B cell (primary cell): ENCODE results near the gene ST6GALNAC2. TPM values are rescaled to one million over a fixed set of nuclear protein-coding genes. Genes with fewer than 3 reads are reported as not detected.

ENCODE experiments used
- ATAC-seq: fragments of 200-7000 bp; cut with Tn5 transposase; one replicate; pipeline ENCODE4 v1.10.0; 2021; ENCODE audit warnings: low read depth, mild to moderate bottlenecking, moderate number of reproducible peaks, moderate library complexity
- CTCF ChIA-PET: fragments of 350-600 bp; sonication (Branson Sonifier 250); formaldehyde crosslinking; loops from one replicate; lab custom pipeline; 2021; ENCODE audit warnings: antibody characterized with exemption, inconsistent platforms; lab: Charles Lee
- POLR2A ChIA-PET: fragments of 350-600 bp; sonication (Branson Sonifier 250); formaldehyde crosslinking; loops from one replicate; lab custom pipeline; 2021; ENCODE audit warnings: antibody characterized with exemption; lab: Charles Lee
- DNase-seq: peaks from one replicate; pipeline ENCODE4 v3.0.0; 2013
- H2AFZ ChIP-seq: 2 replicates; pipeline ENCODE4 v1.6.1; 2012; ENCODE audit warnings: mild to moderate bottlenecking, low read depth, low read length; ENCODE audit not compliant: insufficient read depth, poor library complexity, severe bottlenecking
- H3K27ac ChIP-seq, 2 donors: 1 replicate in 1 of 2; 2 replicates in 1 of 2; pipeline ENCODE4 v1.5.1; 2012 to 2013; ENCODE audit warnings: low read length in 2 of 2, mild to moderate bottlenecking in 2 of 2, moderate library complexity in 1 of 2
- H3K27me3 ChIP-seq, 4 experiments: fragments of 200-600 bp in 1 of 4; sonication (generic) in 1 of 4; replicated peaks in 1 of 4; 1 replicate in 2 of 4; 2 replicates in 2 of 4; pipeline versions ENCODE4 v1.6.1 to v1.7.0; 2013 to 2016; ENCODE audit warnings: low read length in 3 of 4, mild to moderate bottlenecking in 2 of 4, mixed read lengths in 1 of 4, moderate library complexity in 1 of 4; ENCODE audit not compliant: insufficient read depth in 4 of 4, control insufficient read depth in 3 of 4; ENCODE audit errors: control extremely low read depth in 1 of 4
- H3K36me3 ChIP-seq, 2 experiments: replicated peaks in 1 of 2; 1 replicate in 1 of 2; 2 replicates in 1 of 2; pipeline versions ENCODE4 v1.6.1 to v1.7.1; 2013; ENCODE audit warnings: low read length in 1 of 2; ENCODE audit not compliant: insufficient read depth in 2 of 2, control insufficient read depth in 1 of 2; ENCODE audit errors: control extremely low read depth in 1 of 2, extremely low read depth in 1 of 2
- H3K4me1 ChIP-seq, 2 donors: fragments of 200-600 bp in 1 of 2; sonication (generic) in 1 of 2; 1 replicate in 1 of 2; 2 replicates in 1 of 2; pipeline versions ENCODE4 v1.5.1 to v1.6.1; 2013 to 2017; ENCODE audit warnings: low read length in 2 of 2; ENCODE audit not compliant: control insufficient read depth in 2 of 2, insufficient read depth in 2 of 2
- H3K4me2 ChIP-seq: replicated peaks from 2 replicates; pipeline ENCODE3; 2012; ENCODE audit warnings: mild to moderate bottlenecking, low read depth, low read length; ENCODE audit not compliant: poor library complexity, severe bottlenecking
- H3K4me3 ChIP-seq, 5 experiments: fragments of 200-600 bp in 1 of 5; sonication (generic) in 1 of 5; 1 replicate in 3 of 5; 2 replicates in 2 of 5; pipeline versions ENCODE4 v1.5.1 to v1.7.0; 2011 to 2016; ENCODE audit warnings: low read length in 4 of 5, mild to moderate bottlenecking in 4 of 5, low read depth in 2 of 5, control low read depth in 1 of 5, moderate library complexity in 1 of 5; ENCODE audit not compliant: insufficient read depth in 1 of 5; ENCODE audit errors: control extremely low read depth in 1 of 5, extremely low read depth in 1 of 5
- H3K79me2 ChIP-seq: fragments of 200-600 bp; sonication (generic); one replicate; pipeline ENCODE4 v1.6.0; 2016; ENCODE audit warnings: low read length; ENCODE audit not compliant: control insufficient read depth, insufficient read depth
- H3K9ac ChIP-seq: fragments of 200-600 bp; sonication (generic); 2 replicates; pipeline ENCODE4 v1.6.1; 2017; ENCODE audit warnings: mild to moderate bottlenecking, low read length, moderate library complexity
- H3K9me3 ChIP-seq, 3 donors: one replicate each; pipeline versions ENCODE4 v1.6.1 to v1.7.1; 2013; ENCODE audit warnings: low read length in 2 of 3; ENCODE audit not compliant: control insufficient read depth in 2 of 3, insufficient read depth in 1 of 3; ENCODE audit errors: control extremely low read depth in 1 of 3
- H4K20me1 ChIP-seq: 2 replicates; pipeline ENCODE4 v1.6.0; 2012; ENCODE audit warnings: mild to moderate bottlenecking, low read length; ENCODE audit not compliant: insufficient read depth, control insufficient read depth, poor library complexity, severe bottlenecking
- H3K27ac Mint-ChIP-seq: one replicate; pipeline ENCODE4 v1.8.0; 2021; ENCODE audit warnings: mixed read lengths
- H3K27me3 Mint-ChIP-seq: one replicate; pipeline ENCODE4 v1.8.0; 2021; ENCODE audit warnings: mixed read lengths
- H3K4me1 Mint-ChIP-seq: one replicate; pipeline ENCODE4 v1.8.0; 2021; ENCODE audit warnings: mixed read lengths
- H3K4me3 Mint-ChIP-seq: one replicate; pipeline ENCODE4 v1.8.0; 2021; ENCODE audit warnings: mixed read lengths
- H3K9me3 Mint-ChIP-seq: one replicate; pipeline ENCODE4 v1.8.0; 2022; ENCODE audit warnings: mixed read lengths; ENCODE audit not compliant: insufficient read depth
- CTCF ChIP-seq: fragments of 200-600 bp; IDR thresholded peaks from one replicate; pipeline ENCODE4 v1.8.0; 2022; ENCODE audit warnings: antibody characterized with exemption, mild to moderate bottlenecking
- EZH2 ChIP-seq: IDR thresholded peaks from 2 replicates; pipeline ENCODE4 v1.6.1; 2012; ENCODE audit warnings: borderline replicate concordance, low read depth, mild to moderate bottlenecking, moderate library complexity, low read length; ENCODE audit not compliant: insufficient read depth, poor library complexity, severe bottlenecking
- whole genome bisulfite sequencing: methylation state at CpG from one replicate; pipeline ENCODE4 v1.1.5; 2013; ENCODE audit warnings: missing lambda C conversion rate; ENCODE audit not compliant: insufficient coverage; 5-methylcytosine and 5-hydroxymethylcytosine counted together
- intact Hi-C: fragments of 100-400 bp; cut with micrococcal nuclease; formaldehyde crosslinking; loops from one replicate; pipeline ENCODE4 v1.10.0; 2022
- polyA plus RNA-seq: library from polyadenylated mRNA; depleted of rRNA; stranded (reverse); fragments of >200 nt; gene quantifications from 2 replicates; pipeline ENCODE4 v1.2.3, GENCODE V29; 2012
- total RNA-seq, 2 donors: library from RNA; stranded (reverse); fragments of 120-200 nt in 1 of 2; gene quantifications; 1 replicate in 1 of 2; 2 replicates in 1 of 2; pipeline versions ENCODE4 v1.2.3 to v1.2.4, GENCODE V29; 2013 to 2022

ST6GALNAC2 gene
- total and polyA plus RNA-seq, 2 donors (not counting 1 experiment from before 2014, with no cell fraction given) = 0.58 to 2.7 TPM

- H3K4me2 ChIP-seq = peak overlapping the region; percentile 85
- no peak overlapping the region for H3K9ac ChIP-seq
Measured at GRCh38 chr17:76536511-76537287, 49.0 kb downstream of the ST6GALNAC2 start.

More at GRCh38 chr17:76536511-76537287, 49.0 kb downstream of the ST6GALNAC2 start:
- peaks cover 0 to 6% (median 0%) of the 10 kb centered on the region in 3 donors for H3K9me3 ChIP-seq
- Mint-ChIP-seq H3K27me3 (peaks cover 20% of the 10 kb centered on the region), H3K9me3 (no peaks in the 10 kb centered on the region), H3K27ac (no peak overlapping the region), H3K4me3 (peak overlapping the region; percentile 59), H3K4me1 (peaks cover 31% of the 10 kb centered on the region)
- peaks cover 10% of the 10 kb centered on the region for H4K20me1 ChIP-seq
- intact Hi-C loops = no loop called here
- peaks cover 0 to 39% (median 17%) of the 10 kb centered on the region in 4 experiments for H3K27me3 ChIP-seq
- no peak overlapping the region for H3K27ac ChIP-seq
- peaks cover 17 to 27% of the 10 kb centered on the region in 2 donors for H3K4me1 ChIP-seq
- CTCF ChIA-PET = interaction anchor here (1.2 to 2.5 kb wide), 3 partner anchors 9 to 13 kb away, joined by 5 to 16 read pairs (median 6); no protein-coding TSS in a partner anchor
- DNase-seq (no peak), ATAC-seq (no peak)
- 67% methylated on average over 22 of the region's 25 CpGs for WGBS
- H3K36me3 ChIP-seq = no peaks in the 10 kb centered on the region
- POLR2A ChIA-PET = interaction anchor here (1.1 kb wide), 1 partner anchor 8 kb away, joined by 5 read pairs; no protein-coding TSS in a partner anchor
- peak overlapping the region in 1 of 5 experiments; percentile 29 for H3K4me3 ChIP-seq
- peaks cover 41% of the 10 kb centered on the region for H3K79me2 ChIP-seq
- TF ChIP-seq CTCF (no peak), EZH2 (no peak)
- no peak overlapping the region for H2AFZ ChIP-seq
